ENCODE results near the gene ZFAND5.

The ZFAND5 gene

GRCh38 chr9:72362680-72363139 lies 2.3 kb downstream of the ZFAND5 start:
- no peak for DNase-seq

GRCh38 chr9:72362118-72362531 lies 2.9 kb downstream of the ZFAND5 start:
- no peak for DNase-seq

DNA sequence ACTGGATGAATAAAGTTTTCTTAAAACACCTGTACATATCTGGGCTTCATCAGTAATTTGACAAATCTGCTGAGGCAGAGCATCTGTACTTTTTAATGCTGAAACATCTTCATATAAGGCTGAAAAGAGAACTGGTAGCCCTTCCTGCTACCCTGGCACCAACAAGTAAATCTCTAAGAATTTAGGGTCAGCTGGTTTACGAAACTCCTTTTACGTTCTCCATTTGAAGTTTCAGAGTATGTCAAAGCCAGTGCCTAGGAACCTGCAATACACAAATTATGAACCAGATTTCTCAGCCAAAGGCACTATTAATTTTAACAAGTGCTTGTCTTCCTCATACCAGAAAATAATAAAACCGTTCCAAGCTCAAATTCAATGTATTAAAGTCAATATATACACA lies 3.8 kb downstream of the ZFAND5 start:
- DNase-seq: no peak

- no peak for DNase-seq
Observed at GRCh38 chr9:72360324-72360723, 4.7 kb downstream of the ZFAND5 start.

- DNase-seq: no peak
Observed at GRCh38 chr9:72356041-72356582, 8.9 kb downstream of the ZFAND5 start.

DNA sequence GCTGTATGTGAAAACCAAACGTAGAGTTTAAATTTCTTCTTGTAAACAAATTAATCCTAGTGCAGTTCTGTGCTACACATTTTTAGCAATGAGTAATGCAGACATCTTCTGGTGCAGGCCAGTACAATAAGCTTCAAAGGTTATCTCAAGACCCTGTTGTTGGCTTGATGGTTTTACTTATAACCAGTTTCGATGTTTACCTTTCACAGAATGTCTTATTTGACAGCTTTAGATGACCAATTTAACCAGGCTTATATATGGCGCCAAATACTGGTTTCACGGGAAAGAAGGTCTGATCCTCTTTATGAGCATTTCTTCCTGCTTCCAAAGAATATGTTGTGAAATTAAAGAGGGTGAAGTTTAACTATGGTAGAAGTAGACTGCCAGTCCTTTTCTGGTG lies 9.9 kb downstream of the ZFAND5 start:
- DNase-seq: no peak

DNA sequence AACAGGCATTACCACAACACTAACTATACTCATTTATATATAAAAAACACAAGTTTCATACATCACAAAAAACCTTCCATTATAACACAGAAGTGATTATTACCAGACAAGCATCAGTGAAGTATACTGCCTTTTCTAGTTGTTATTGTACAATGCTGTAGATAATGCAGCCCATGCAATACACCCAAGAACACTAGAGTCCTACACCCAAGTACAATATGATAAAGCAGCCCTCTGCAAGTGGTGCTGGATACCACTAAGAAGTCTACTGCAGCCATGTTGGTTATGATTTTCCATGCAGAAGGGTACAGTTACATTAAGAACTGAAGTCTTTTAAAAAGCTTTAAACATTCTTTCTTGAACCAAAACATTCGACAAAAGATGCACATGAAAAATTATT lies 10.3 kb downstream of the ZFAND5 start:
- no peak for DNase-seq

GRCh38 chr9:72353455-72354116 lies 11.4 kb downstream of the ZFAND5 start:
- DNase-seq: no peak

DNA sequence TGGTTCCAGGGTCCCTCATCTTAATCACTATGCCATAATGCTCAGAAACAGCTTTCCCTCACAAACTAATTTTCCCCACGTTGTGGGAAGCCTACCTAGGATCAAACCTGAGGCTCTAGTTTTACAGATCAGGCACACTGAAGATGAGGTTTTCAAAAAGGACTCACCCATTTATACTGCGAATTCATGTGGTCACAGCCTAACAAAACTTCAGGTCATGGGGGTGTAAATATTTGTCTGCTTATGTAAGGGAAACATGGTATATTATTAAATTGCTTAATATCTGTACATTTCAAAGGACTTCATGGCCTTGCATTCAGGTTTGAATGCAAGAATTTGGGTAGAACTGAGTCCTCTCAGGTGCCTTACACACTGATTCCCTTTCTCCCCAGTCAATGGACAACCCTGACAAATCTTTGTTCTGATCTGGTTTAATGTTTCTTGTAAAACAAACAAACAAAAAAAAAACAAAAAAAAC lies 12.1 kb downstream of the ZFAND5 start:
- DNase-seq: no peak

DNA sequence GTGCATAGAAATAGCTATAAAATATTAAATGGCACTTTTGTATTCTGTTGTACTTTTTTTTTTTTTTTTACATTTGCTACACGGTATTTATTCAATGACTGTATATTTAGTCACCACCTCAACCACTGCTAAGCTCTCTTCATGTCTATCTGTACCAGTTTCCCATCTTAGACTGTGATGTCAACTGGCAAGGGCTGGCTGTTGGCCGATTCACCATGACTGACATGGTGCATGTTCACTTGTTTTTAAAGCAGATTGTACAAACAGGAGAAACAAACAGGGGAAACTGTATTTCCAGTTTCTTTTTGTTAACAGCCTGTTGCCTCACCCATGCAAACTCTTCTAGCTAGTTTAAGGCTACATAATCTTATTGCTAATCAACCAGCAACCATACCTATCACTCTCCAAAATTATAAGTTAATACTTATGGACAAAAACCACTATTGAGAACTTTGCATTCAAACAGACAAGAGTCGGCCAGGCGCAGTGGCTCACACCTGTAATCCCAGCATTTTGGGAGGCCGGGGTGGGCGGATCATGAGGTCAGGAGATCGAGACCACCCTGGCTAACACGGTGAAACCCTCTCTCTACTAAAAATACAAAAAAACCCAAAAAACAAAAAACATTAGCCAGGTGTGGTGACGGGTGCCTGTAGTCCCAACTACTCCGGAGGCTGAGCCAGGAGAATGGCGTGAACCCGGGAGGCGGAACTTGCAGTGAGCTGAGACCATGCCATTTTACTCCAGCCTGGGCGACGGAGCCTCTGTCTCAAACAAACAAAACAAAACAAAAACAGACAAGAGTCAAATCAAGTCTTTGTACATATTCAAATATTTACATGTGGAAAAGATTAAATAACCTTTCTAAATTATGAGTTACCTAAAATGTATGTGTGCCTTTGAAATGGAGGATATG lies 13.2 kb downstream of the ZFAND5 start:
- no peak for DNase-seq

- no peak for DNase-seq
Observed at GRCh38 chr9:72349911-72350310, 15.1 kb downstream of the ZFAND5 start.

GRCh38 chr9:72349240-72349639 lies 15.8 kb downstream of the ZFAND5 start:
- no peak for DNase-seq

DNA sequence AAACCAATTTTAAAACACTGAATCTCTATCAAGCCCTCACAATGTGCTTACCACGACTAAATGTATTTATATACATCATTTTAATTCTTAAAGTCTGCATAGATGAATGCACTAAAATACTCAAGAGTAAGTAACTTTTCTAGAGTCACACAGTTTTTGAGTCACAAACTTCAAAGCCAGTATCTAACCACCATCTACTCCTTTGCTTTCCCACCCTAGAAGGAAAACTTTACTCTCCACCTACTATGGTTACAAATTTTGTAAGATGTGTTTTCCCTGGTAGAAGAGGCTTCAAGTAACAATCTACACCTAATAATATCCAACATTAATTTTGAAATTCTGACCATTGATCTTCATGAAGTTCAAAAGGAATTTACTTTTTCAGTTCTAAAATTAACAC lies 18.7 kb downstream of the ZFAND5 start:
- no peak for DNase-seq

GRCh38 chr9:72338631-72339030 lies 26.4 kb downstream of the ZFAND5 start:
- DNase-seq: no peak

- no peak for DNase-seq
Observed at GRCh38 chr9:72337286-72337685, 27.7 kb downstream of the ZFAND5 start.

- DNase-seq: no peak
Observed at GRCh38 chr9:72334658-72335337, 30.2 kb downstream of the ZFAND5 start.

- DNase-seq: no peak
Observed at GRCh38 chr9:72333709-72334108, 31.3 kb downstream of the ZFAND5 start.

DNA sequence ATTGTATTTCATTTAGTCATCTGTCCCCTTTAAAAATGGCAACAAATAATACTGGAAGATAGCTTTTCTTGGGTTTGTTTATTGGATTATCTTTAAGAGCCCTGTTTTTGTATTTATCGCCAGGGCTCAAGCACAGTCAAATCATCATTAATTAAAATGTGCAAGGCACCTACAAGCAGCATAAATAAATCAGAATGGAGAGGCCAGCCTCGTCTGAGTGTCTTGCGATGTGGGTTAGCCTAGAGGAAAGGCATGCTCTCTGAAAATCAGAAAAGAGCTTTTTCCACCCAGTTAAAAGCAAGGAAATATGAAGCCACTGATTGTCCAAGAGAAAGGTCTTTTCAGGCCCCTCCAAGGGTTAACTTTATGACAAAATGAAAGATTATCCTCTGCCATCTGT lies 31.8 kb downstream of the ZFAND5 start:
- DNase-seq: no peak

DNA sequence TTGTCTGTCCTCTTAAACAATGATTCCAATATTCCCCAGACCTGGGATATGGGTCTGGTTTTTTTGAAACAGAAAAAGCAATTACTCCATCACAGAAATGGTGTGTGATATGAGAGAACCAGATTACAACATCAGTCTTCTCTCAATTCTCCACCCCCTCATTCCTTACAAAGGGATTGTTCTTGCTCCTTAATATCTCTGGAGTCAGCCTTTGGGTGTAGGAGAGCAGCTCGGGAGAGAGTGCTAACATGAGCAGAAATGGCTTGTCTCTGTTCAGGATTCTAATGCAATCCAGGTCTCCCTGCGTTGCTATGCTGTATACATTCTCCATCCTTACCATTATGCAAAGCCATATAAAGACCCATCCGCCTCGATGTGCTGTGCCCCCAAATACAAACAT lies 32.7 kb downstream of the ZFAND5 start:
- DNase-seq: no peak

DNA sequence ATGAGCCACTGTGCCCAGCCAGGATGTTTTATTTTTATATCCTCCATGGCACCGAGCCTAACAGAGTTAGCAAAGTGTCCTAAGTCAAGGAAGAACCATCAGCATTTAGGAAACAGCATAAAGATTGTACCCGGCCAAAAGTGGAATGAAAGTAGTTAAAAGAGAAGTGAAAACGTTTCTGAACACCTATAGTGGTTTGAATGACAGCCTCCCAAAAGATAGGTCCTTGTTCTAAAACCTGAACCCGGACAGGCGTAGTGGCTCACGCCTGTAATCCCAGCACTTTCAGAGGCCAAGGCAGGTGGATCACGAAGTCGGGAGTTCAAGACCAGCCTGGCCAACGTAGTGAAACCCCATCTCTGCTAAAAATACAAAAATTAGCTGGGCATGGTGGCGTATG lies 37.4 kb downstream of the ZFAND5 start:
- no peak for DNase-seq

DNA sequence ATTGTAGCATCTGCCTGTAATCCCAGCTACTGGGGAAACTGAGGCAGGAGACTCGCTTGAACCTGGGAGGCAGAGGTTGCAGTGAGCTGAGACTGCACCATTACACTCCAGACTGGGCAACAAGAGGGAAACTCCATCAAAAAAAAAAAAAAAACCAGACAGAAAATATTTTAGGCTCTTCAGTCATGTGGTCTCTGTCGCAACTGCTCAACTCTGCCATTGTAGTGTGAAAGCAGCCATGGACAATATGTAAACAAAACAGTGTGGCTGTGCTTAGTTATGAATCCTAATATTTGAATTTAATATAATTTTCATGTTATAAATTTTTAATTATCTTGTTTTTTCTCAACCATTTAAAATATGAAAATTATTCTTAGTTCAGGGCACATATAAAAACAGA lies 38.4 kb downstream of the ZFAND5 start:
- DNase-seq: no peak

DNA sequence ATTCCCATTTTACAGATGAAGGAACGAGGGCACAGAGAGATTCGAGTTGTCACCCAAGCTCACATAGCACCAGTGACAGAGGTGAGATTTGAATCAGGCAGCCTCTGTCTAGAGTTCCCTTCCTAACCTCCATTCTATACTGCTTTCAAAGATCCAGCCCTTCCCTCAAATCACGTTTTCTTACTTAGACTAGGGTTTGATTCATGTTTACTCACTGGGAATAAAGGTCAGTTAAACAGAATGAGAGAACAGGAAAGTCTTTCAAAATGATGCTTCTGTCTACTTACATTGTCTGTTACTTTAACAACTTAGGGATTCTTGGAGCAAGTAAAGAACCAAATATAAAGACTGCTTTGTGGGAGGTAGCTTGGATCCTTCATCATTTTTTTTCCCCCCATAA lies 40.0 kb downstream of the ZFAND5 start:
- no peak for DNase-seq

- no peak for DNase-seq
Observed at GRCh38 chr9:72322678-72323077, 42.3 kb downstream of the ZFAND5 start.
